HG02678 (cell line): ENCODE results near the gene SLC66A2.

Experiments used
- ATAC-seq: cut with Tn5 transposase; IDR thresholded peaks from one replicate; pipeline ENCODE4 v1.9.1; 2021; ENCODE audit warnings: mild to moderate bottlenecking, moderate library complexity; ENCODE audit not compliant: unreplicated experiment

SLC66A2 gene

DNA sequence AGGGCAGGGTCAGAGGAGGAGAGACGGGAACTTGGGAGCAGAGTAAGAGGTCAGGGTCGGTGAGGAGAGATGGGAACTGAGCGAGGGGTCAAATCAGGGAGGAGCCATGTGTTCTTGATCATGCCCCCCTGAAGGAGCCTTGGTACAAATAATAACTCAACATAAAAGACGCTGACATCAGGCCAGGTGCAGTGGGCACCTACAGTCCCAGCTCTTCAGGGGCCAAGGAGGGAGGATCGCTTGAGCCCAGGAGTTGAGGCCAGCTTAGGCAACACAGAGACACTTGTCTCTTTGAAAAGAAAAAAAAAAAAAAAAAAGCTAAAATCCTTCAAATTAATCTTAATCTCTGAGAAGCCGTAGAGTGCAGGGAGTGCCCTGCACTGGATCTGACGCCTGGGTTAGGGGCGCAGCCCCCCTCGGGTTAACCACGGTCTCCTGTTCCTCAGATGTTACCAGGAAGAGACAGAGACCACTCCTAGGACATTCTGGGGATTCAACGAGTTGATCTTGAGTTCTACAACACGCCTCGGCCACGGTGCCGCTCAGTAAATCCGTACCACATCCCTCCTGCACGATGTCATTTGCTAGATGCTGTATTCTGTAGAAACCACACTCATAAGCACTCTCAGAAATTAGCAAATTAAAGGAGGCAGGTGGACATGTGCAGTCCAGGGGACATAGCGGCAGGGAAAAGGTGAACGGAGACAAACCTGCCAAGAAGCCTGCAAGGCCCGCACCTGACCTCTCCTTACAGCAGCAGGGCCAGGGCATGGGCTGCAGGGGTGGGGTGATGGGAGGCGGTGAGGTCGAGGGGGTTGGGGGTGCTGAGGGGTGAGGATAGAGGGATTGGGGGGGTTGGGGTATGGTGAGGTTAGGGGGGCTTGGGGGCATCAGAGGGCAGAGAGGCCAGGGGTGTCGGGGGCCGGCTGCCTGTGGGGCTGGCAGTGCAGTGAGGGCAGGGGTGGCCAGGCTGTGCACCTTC lies 29.2 kb downstream of the SLC66A2 start:
- ATAC-seq = no peak

DNA sequence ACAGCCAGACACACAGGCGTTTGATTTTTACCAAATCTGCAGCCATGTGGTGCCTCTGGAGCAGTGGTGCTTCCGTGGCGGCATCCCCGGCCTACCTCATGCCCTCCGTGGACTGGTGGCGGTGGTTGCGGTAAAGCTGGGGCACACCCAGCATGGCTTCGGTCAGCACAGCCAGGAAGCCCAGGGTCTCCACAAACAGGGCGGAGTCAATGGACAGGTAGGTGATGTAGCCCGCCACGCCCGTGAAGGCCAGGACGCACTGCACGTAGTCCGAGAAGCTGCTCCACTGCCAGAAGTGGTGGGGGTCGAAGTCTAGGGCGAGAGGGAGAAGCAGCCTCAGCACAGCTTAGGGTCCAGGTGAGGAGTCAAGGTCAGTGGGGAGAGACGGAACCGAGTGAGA lies 32.4 kb downstream of the SLC66A2 start:
- no peak for ATAC-seq

DNA sequence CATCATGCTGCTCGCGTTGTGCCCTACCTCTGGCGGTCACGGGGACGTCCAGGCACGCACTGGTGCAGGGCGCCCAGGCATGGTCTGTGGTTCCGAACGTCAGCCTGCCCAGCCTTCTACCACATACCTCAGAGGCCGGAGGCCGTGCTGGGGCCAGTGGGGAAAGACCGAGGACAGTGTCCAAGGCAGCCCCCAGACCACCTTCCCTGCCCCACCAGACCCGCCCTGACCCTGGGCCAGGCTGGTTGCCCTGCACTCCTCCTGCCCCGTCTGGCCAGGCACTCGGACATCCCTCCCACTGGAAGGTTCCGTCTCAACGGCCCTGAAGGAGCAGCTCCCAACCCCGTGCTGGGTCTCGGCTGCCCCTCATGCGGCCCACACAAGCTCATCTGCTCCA lies 32.8 kb downstream of the SLC66A2 start:
- no peak for ATAC-seq

DNA sequence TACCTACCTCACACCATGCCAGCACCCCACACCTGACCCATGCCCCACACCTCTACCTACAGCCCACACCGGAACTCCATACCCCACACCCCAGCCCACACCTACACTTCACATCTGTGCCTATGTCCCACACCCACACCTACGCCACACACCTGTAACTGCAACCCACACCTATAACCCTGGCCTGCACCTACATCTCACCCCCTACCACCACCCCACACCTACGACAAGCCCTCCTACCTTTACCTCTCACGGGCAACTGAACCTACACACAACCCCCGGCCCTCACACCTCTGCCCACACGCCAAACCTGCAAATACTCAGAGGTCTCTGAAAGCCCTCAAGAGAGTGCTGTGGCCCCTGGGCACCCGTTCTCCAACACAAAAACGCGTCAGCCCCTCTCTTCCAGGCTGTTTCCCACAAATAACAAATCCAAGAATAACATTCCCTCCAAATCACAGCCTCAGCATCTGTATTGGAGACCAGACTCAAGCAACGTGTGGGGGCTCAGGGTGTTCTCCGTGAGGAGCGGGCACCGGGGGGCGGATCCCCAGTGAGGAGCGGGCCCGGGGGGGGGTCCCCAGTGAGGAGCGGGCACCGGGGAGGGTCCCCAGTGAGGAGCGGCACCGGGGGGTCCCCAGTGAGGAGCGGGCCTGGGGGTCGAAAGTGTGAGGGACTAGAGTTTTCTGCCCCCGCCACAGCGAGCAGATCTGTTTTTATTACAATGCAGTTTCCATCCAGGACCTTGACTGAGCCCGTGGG lies 33.4 kb downstream of the SLC66A2 start:
- ATAC-seq = no peak

DNA sequence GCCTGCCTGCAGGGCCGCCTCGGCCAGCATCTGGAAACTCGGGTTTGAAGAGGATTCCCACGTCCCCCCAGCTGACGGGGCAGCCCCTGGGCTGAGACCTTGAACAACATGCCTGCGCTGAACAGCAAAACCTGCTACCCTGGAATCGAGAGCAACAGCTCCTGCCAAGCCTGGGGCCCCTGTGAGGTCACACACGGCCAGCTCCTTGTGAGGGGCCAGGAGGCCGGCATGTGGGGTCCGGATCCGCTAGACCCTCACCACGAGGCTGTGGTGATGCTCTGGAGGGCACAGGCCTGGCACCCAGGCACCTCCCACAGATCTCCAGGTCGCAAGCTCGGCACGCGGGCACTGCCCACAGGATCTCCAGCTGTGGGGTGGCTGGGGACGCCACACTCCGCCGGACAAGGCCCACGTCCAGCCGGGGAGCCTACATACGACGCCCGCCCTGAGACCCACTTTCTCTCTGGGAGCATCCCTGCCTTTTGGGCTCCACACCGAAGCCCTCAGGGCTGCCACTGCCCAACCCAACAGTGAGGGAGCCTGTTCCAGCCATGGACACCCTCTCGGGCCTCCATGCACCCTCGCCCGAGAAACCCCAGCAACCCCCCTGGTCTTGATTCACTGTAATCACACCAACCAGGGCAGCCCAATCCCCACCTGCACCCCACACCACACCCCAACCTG lies 34.1 kb downstream of the SLC66A2 start:
- no peak for ATAC-seq

DNA sequence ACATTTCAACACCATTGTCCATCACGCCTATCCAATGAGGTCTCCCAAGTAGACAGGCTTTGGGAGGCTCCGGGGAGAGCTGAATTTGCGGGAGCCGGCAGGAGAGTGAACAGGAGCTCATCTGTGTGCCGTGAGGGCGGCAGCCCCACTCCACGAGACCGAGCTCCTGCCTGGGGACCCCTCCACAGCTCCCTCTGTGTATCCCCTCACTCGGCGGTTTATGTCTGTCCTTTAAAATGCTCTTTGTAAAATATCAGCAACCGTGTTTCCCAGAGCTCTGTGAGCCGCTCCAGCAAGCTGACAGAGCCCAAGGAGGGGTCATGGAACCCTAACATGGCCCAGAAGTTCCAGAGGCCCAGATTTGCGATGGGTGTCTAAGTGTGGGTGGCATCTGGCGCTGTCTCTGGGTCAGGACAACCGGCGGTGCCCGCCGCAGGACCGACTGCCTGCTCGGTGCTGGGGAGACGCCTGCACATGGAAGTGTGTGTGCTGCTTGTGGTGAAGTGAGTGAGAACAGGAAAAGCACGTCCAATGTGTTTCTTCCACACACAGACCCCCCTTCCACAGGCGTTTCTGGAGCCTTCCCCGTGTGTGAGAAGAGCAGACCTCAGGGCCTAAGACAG lies 34.8 kb downstream of the SLC66A2 start:
- no peak for ATAC-seq

DNA sequence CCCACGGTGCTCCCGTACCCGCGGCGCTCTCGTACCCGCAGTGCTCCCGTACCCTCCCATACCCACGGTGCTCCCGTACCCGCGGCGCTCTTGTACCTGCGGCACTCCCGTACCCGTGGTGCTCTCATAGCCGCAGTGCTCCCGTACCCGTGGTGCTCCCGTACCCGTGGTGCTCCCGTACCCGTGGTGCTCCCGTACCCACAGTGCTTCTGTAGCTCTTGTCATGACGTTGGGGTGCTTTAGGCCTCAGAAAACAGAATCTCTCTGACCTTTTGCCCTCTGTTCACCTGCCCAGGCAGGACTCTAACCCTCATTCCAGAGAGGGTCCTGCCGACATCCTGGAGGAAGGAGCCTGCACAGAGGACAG lies 35.3 kb downstream of the SLC66A2 start:
- no peak for ATAC-seq

DNA sequence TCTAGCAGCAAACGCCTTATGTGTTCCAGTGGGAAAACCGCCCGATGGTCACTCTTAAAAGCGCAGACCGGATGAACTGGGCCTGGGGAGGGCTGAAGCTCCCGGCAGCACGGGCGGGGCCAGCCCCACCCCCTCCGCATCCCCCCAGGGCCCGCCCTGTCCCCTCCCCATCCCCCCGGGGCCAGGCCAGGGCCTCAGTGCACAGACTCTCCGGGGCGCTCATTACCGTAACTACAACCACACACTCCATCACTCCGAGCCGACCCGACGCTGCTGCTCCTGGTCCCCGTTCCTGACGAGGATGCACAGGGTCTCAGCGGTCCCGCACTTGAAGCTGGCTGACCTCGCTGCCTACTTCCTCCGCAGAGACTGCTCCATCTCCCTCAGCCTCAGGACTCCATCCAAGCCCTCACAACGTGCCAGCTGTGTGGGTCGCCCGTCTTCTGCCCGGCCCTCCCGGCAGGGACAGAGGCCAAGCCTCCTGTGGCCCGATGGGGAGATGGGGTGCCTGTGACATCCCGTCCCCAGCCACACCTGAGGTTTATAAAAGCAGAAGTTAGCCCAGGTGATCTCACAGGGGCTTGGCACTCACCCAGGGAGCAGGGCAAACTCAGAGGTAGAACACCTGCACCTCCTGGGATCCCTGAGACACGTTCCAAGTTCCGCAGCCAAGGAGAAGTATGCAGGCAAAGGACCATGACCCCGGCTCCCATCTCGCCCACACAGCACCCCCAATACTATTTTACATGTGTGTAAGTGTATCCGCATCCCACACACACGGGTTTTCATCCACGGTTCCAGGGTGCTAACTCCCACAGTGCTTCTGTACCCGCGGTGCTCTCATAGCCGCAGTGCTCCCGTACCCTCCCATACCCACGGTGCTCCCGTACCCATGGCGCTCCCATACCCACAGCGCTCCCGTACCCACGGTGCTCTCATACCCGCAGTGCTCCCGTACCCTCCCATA lies 36.0 kb downstream of the SLC66A2 start:
- ATAC-seq = no peak

DNA sequence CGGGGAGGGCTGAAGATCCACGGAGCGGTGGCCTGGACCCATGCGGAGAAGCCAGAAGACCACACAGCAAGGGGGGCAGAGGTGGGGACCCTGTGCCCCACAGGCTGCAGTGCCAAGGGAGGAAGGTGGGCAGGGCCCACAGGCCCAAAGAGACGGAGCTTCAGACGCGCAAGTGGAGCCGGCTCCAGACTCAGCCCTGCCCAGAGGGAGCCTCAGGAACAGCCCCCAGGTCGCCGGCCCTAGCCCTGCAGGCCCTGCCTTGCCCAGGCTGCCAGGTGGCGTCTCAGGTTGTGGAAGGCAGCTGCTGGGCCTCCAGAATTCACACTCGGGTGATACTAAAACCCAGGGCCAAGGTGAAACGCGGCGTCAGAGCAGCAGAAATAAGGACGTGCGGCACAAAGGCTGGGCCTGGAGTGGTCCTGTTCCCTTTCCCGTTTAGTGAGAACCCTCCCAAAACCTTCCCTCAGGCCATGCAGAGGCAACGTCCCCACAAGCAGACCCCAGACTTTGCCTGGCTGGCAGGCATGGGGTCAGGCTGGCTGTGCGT lies 36.8 kb downstream of the SLC66A2 start:
- no peak for ATAC-seq

DNA sequence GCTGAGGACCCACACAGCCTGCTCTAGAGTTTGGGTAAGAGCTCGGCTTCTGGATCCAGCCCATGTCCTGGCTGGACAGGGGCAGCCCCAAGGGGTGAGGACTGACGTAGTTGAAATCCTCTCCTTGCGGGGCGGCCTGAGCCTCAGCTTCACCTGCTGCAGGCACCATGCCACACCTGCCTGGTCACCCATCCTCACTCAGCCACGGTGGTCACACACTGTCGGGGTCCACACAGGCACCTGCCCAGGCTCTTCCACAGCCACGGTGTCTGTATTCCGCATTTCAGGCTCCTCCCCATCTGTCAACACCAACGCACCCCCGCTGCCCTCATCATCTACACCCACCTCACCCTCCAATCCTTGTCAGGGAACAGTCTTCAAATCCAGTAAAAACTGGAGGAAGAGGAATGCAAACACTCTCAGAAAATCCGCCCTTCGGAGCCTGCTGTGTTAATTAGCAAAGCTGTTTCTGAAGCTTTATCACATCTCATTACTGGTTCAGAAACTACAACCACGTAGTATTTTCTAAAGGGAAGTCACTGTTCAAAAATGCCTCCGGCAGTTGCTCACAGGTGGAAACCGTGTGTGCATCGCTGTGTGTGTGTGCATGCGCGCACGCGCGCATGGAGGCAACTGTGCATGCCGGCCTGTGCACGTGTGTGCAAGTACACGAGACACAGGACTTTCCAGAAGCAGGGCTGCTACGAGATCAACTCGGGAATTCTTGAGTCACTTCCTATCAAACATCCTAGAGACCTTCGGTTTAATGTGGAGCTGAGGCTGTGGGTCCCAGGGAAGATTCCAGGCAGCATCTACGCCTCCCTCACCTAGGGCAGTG lies 38.2 kb downstream of the SLC66A2 start:
- no peak for ATAC-seq

DNA sequence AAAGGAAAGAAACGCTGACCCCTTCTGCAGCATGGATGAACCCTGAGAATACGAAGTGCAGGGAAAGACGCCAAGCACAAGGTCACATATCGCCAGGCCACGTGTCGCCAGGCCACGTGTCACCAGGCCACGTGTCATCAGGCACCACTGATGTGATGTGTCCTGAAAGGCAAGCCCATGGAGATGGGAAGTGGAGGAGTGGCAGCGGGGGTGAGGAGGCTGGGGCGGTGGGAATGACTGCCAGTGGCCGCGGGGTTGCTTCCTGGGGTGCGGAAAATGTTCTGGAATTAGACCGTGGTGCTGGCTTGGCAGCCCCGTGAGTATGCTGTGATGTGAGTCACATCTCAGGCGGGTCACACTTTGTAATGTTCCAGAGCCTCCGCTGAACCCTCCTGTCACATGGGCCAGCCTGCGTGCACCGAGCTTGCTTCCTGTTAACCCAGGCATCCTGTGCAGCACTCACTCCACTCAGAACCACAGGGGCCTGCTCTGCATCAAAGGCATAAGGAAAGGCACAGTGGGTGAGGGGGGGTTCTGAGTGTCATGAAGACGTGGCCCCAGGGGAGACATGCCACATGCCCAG lies 39.0 kb downstream of the SLC66A2 start:
- no peak for ATAC-seq

DNA sequence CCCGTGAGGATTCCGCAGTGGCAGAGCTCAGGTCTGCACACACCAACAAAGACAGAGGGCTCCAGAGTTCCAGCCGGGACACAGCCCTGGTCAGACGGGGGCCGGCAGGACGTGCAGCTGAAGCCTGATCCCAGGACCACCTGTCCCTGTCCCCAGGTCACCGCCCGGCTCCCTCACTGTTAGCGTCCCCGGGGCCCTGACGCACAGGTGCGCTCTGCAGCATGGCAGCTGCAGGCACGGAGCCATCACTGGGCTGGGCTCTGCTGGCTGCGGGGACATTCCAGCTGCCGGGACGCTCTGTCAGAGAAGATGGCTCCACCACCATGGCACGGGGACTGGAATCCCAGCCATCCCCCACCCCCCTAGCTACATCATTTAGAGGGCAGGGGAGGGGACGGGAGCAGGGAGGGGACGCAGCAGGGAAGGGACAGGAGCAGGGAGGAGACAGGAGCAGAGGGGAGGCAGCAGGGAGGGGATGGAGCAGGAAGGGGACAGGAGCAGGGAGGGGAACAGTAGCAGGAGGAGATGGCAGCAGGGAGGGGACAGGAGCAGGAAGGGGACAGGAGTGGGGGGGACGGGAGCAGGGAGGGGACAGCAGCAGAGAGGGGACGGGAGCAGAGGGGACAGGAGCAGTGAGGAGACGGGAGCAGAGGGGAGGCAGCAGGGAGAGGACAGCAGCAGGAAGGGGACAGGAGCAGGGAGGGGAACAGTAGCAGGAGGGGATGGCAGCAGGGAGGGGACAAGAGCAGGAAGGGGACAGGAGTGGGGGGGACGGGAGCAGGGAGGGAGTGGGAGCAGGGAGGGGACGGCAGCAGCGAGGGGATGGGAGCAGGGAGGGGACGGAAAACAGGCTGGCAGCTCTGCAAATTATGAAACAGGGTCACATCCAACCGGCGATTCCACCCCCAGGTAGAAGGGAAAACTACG lies 39.8 kb downstream of the SLC66A2 start:
- no peak for ATAC-seq

DNA sequence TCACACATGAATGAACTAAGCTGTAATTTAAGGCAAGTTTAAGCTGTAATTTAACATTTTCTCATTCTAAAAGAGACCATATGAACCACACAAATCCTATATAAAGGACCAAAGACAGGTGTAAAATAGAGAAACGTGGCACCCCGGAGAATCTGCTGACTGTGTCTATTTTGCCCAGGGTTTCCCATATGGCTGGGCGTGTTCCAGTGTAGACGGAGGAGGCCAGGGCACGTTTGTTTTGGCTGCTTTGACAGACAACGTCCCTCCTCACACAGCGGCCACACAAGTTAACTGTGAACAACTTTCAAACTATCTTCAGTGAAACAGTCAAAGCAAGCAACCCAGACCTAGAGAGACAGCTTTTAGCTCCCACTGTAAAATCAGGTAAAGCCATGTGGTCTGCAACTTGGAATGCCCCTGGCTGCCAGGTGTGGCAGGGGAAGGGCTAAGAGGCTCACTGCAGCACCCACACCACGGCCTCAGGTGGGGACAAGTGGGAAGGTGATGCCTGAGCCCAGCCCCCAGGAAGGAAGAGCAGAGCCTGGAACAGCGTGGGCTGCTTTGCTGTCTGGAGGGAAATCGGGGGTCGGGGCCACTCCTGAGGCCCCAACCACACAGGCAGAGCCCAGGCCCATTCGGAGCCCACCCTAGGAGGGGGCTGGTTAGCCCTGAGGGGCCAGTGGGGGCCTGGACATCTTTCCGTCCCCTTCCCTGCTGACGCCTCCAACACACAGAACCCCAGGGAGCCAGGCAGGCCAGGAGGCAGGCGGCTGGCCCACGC lies 40.7 kb downstream of the SLC66A2 start:
- no peak for ATAC-seq

DNA sequence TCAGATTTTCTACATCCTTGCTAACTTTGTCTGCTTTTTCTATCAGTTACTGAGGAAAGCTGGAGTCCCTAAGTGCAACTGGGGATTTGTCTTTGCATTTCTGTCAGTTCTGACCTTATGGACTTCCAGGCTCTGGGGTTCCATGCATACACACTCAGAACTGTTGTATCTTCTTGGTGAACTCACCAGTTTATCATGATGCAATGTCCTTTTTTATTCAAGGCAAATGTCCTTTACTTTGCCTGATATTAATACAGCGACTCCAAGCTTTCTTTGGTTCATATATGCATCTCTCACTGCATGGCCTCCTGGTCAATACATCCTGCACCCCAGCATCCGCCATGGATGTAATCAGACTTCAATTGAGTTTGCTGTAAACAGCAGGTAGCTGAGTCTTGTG lies 44.7 kb downstream of the SLC66A2 start:
- ATAC-seq = no peak

DNA sequence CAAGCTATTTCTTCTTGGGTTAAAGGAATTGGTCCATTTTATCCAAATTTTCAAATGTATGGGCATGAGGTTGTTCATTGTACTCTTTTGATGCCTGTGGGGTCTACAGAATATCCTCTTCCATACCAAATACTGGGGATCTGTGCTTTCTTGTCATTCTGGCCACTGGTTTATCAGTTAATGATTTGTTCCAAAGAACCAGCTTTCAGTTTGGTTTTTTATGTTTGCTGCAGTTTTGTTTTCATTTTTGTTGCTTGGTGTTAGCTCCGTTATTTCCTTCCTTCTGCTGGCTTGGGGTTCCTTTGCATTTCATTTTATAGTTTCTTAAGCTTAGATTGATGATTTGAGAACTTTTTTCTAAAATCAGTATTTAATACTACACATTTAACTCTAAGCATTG lies 45.5 kb downstream of the SLC66A2 start:
- ATAC-seq = no peak

DNA sequence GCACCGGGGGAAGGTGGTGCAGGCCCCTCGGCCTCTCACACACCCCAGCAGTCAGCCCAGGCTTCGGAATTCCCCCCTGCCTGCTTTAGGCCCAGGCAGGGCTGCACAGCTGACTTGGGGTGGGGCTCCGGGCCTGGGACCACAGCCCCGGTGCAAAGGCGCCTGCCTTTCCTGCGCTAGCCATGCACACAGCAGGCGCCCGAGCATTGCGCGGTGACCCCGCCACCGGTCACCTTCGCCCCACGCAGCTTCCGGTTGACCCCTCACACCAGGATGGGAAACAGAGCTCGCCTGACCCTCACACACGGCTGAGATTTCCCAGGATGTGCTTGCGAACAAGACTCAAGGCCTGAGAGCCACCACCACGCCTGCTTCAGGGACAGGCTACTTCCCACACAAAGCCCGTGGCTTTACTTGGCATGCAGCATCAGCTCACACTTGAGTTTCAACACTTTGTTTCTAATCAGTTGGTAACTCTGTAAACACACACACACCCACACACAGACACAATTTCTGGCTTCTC lies 46.0 kb downstream of the SLC66A2 start:
- no peak for ATAC-seq
